ENCODE data around the gene SMAD7. TPM values are rescaled to one million over a fixed set of nuclear protein-coding genes. Genes with fewer than 3 reads are reported as not detected.

Gene SMAD7
- total RNA-seq, 4 donors from 2014 or later: 19.4 to 77.6 (median 30.0) TPM

GRCh38 chr18:48983793-48984437 lies 33.1 kb upstream of the SMAD7 start:
- TF ChIP-seq, protein P1, sequence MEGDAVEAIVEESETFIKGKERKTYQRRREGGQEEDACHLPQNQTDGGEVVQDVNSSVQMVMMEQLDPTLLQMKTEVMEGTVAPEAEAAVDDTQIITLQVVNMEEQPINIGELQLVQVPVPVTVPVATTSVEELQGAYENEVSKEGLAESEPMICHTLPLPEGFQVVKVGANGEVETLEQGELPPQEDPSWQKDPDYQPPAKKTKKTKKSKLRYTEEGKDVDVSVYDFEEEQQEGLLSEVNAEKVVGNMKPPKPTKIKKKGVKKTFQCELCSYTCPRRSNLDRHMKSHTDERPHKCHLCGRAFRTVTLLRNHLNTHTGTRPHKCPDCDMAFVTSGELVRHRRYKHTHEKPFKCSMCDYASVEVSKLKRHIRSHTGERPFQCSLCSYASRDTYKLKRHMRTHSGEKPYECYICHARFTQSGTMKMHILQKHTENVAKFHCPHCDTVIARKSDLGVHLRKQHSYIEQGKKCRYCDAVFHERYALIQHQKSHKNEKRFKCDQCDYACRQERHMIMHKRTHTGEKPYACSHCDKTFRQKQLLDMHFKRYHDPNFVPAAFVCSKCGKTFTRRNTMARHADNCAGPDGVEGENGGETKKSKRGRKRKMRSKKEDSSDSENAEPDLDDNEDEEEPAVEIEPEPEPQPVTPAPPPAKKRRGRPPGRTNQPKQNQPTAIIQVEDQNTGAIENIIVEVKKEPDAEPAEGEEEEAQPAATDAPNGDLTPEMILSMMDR (IDR thresholded peaks at IDR 0.05; ENCODE audit: low read depth): no peak

DNA sequence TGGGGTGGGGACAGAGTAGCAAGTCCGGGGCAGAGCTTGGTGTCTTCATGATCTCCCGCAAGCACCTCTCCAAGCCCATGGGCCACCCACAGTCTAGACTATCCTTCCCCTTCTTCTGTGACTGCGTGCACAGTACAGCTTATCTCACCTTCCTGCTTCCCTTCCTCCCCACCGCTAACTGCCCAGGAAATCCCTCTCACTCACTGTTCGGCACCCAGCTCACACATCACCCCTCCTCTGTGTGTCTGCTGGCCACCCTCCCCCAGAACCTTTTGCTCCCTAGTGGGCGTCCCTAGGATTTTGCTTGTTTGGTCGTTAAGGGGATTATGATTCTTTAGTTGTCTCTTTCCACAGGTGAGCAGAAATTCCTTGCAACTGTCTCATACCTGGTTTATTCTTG lies 31.5 kb upstream of the SMAD7 start:
- TF ChIP-seq, protein P1 (IDR thresholded peaks at IDR 0.05; ENCODE audit: low read depth): no peak

DNA sequence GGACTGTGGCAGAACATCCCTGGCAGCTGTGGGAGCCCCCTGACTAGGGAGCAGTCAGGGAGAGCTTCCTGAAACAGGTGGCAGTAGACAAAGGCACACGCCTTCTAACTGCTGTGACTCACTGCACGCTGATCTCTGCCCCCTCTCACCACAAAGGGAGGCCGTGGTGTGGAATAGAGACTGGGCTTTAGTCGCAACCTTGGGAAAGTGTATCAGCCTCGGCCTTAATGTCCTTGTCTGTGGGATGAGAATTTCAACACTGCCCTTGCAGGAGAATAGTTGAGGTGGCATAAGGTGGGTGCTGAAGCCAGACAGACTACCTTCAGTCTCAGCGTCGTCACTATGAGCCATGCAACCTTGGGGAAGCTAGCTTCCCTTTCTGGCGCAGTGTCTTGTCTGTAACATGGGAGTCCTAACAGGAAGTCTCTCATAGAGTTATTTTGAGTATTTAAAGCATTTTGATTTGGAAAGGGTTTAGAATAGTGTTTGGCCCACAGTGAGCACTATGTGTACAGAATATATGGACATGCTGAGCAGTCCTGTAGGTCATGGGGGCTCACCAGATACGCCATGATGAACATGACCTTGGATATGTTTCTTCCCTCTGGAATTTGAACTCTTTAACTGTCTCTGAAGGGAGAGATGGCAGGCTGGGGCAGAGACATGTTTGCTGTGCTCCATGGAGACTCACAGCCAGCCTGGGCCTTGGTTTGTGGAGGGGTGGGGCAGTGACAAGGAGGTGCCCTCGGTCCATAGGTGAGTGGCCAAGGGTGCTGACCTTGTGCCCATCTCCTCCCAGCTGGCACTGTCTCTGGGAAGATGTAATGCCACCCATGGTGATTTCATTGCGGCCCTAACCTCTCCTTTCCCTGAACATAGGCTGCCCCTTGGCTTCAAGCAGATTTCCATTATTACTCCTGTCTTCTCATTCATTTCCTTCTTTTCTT lies 29.5 kb upstream of the SMAD7 start:
- TF ChIP-seq, protein P1 (IDR thresholded peaks at IDR 0.05; ENCODE audit: low read depth): no peak

DNA sequence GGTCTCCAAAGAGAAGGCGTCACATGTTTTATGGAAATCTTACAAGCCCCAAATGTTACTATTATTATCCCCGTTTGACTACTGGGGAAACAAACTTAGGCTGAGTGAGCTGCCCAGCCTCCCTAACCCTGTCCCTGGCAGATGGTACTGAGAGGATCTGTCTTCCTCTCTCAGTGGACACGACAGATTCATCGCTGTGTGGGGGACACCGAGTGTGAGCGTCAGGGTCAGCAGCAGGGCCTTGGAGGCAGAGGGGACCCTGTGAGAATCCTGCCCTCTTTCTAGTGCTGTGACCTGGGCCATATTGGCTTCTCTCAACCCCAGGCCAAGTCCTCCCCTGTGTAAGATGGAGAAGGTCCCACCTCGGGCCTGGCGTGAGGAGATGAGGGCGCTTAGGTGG lies 27.1 kb upstream of the SMAD7 start:
- TF ChIP-seq, protein P1 (IDR thresholded peaks at IDR 0.05; ENCODE audit: low read depth): no peak

- TF ChIP-seq, protein P1 (IDR thresholded peaks at IDR 0.05; ENCODE audit: low read depth): no peak
Observed at GRCh38 chr18:48975817-48976649, 25.3 kb upstream of the SMAD7 start.

GRCh38 chr18:48975120-48975816 lies 24.5 kb upstream of the SMAD7 start:
- TF ChIP-seq, protein P1 (IDR thresholded peaks at IDR 0.05; ENCODE audit: low read depth): no peak

All from subcutaneous adipose tissue (tissue), 4 donors.